Measurements from ENCODE around the gene CCT6B. TPM values are rescaled to one million over a fixed set of nuclear protein-coding genes. Genes with fewer than 3 reads are reported as not detected.

Gene CCT6B
- total RNA-seq, 3 donors from 2014 or later = 1.0 to 2.7 (median 2.1) TPM

- no peak for ATAC-seq
- no peak overlapping the region for H3K4me3 ChIP-seq
- intact Hi-C loops (cut with DNase I, micrococcal nuclease) = no loop called here
Measured at GRCh38 chr17:34909040-34909439, 52.2 kb downstream of the CCT6B start.

GRCh38 chr17:34902831-34903547 lies 58.3 kb downstream of the CCT6B start:
- ATAC-seq = no peak
- intact Hi-C loops (cut with DNase I, micrococcal nuclease) = no loop called here
- no peak for DNase-seq
- no peaks in the 10 kb centered on the region for H3K4me1 ChIP-seq (ENCODE audit: low read depth)
- no peaks in the 10 kb centered on the region for H3K36me3 ChIP-seq (ENCODE audit: low read depth)
- no peaks in the 10 kb centered on the region for H3K9me3 ChIP-seq
- no peak overlapping the region for H3K4me3 ChIP-seq
- TF ChIP-seq CTCF (IDR thresholded peaks at IDR 0.05) = no peak

More at GRCh38 chr17:34909040-34909439, 52.2 kb downstream of the CCT6B start:
- no peak for DNase-seq
- H3K4me1 ChIP-seq (ENCODE audit: low read depth) = no peaks in the 10 kb centered on the region
- H3K9me3 ChIP-seq = no peaks in the 10 kb centered on the region
- H3K36me3 ChIP-seq (ENCODE audit: low read depth) = no peaks in the 10 kb centered on the region
- no peak for TF ChIP-seq CTCF (IDR thresholded peaks at IDR 0.05)

GRCh38 chr17:34899643-34900291 lies 61.5 kb downstream of the CCT6B start:
- no peaks in the 10 kb centered on the region for H3K36me3 ChIP-seq (ENCODE audit: low read depth)
- intact Hi-C loops (cut with DNase I, micrococcal nuclease) = no loop called here
- H3K4me1 ChIP-seq (ENCODE audit: low read depth) = no peaks in the 10 kb centered on the region
- no peaks in the 10 kb centered on the region for H3K9me3 ChIP-seq
- no peak for TF ChIP-seq CTCF (IDR thresholded peaks at IDR 0.05)
- ATAC-seq (no peak), DNase-seq (no peak)
- no peak overlapping the region for H3K4me3 ChIP-seq

- no peaks in the 10 kb centered on the region for H3K36me3 ChIP-seq (ENCODE audit: low read depth)
- DNase-seq = no peak
- no peak for ATAC-seq
- no peak overlapping the region for H3K4me3 ChIP-seq
- no peak for TF ChIP-seq CTCF (IDR thresholded peaks at IDR 0.05)
- no peaks in the 10 kb centered on the region for H3K9me3 ChIP-seq
- no peaks in the 10 kb centered on the region for H3K4me1 ChIP-seq (ENCODE audit: low read depth)
- intact Hi-C loops (cut with DNase I, micrococcal nuclease) = no loop called here
Measured at GRCh38 chr17:34895383-34895782, 65.9 kb downstream of the CCT6B start.

DNA sequence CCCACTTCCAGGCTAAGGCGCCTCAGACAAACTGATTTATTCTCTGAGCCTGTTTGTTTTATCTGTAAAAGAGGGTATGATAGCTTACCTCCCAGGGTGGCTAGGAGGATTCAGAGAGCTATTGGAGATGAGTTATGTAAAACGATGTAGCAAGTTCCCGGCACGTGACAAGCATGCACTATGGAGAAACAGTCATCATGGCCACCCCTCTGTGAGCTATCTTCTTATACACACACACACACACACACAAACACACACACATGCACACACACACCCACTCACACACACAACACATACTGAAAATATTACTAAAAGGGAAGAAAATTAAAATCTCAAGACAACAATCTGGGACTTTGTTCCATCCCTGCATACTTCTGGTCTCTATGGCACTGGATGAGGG lies 66.3 kb downstream of the CCT6B start:
- no peak for ATAC-seq
- intact Hi-C loops (cut with DNase I, micrococcal nuclease) = no loop called here
- DNase-seq = no peak

More for the DNA sequence above, 66.3 kb downstream of the CCT6B start:
- Histone ChIP-seq H3K4me1 (ENCODE audit: low read depth) (no peaks in the 10 kb centered on the region), H3K4me3 (no peak overlapping the region), H3K36me3 (ENCODE audit: low read depth) (no peaks in the 10 kb centered on the region), H3K9me3 (no peaks in the 10 kb centered on the region)
- no peak for TF ChIP-seq CTCF (IDR thresholded peaks at IDR 0.05)
